ENCODE results near the gene ARHGAP24. TPM values are rescaled to one million over a fixed set of nuclear protein-coding genes. Genes with fewer than 3 reads are reported as not detected.

The ARHGAP24 gene
- total and polyA plus RNA-seq, 2 of the 13 experiments (the other 11 are each of a cell fraction or from before 2014, with no cell fraction given), result 0.07 to 0.55 TPM

GRCh38 chr4:85867271-85867670 lies 392.3 kb downstream of the ARHGAP24 start:
- WGBS (ENCODE audit: low lambda C conversion rate), result 27% methylated on average over 1 of the region's 1 CpG
- no TSS peak for BruUV-seq (replicated peaks)
- DNase-seq (ENCODE audit: low spot score) (no peak), FAIRE-seq (no peak), ATAC-seq (no peak)
- Histone ChIP-seq H4K20me1 (ENCODE audit: insufficient read depth, low read length) (no peaks in the 10 kb centered on the region), H3K79me2 (ENCODE audit: insufficient read depth, low read length) (no peaks in the 10 kb centered on the region), H3K4me1 (ENCODE audit: insufficient read depth, low read length) (no peaks in the 10 kb centered on the region; the same call in 1 of the 2 replicates), H3K9me3 (ENCODE audit: low read length) (no peaks in the 10 kb centered on the region), H3K9ac (ENCODE audit: insufficient read depth, low read depth, low read length) (no peak overlapping the region), H3K27ac (ENCODE audit: extremely low read length, insufficient read depth, low read length) (no peak overlapping the region), H3K36me3 (replicated peaks in 1 of 2; ENCODE audit: control insufficient read depth in 1 of 2, insufficient read depth in 2 of 2, low read length in 2 of 2) (no peaks in the 10 kb centered on the region), H3K27me3 (ENCODE audit: control insufficient read depth in 1 of 2, insufficient read depth in 2 of 2, low read length in 2 of 2) (no peaks in the 10 kb centered on the region), H2AFZ (ENCODE audit: low read length) (no peak overlapping the region), H3K4me3 (replicated peaks in 1 of 3; ENCODE audit: insufficient read depth in 1 of 3, low read depth in 2 of 3, low read length in 3 of 3) (no peak overlapping the region), H3K4me2 (ENCODE audit: low read depth, low read length) (no peak overlapping the region)
- in situ Hi-C loops (cut with HindIII; ENCODE audit: extremely low pct_ligation_motif_present, low pct_unique_long_range_greater_than_20kb), result no loop called here
- CTCF ChIA-PET (ENCODE audit: low intra/inter-chr PET ratio, low total read pairs), result no interaction called here
- POLR2A ChIA-PET, result no interaction called here
- TF ChIP-seq ZNF17 (CRISPR knock-in tag; IDR thresholded peaks at IDR 0.05) (no peak), ZNF496 (CRISPR knock-in tag; IDR thresholded peaks at IDR 0.05; ENCODE audit: insufficient replicate concordance) (no peak)
- intact Hi-C loops (cut with micrococcal nuclease; ENCODE audit: unreplicated experiment), result no loop called here

- H3K9me3 ChIP-seq (ENCODE audit: low read length), result no peaks in the 10 kb centered on the region
- H2AFZ ChIP-seq (ENCODE audit: low read length), result no peak overlapping the region
- H3K4me3 ChIP-seq (replicated peaks in 1 of 3; ENCODE audit: insufficient read depth in 1 of 3, low read depth in 2 of 3, low read length in 3 of 3), result no peak overlapping the region
- TF ChIP-seq ZBTB26 (CRISPR knock-in tag; IDR thresholded peaks at IDR 0.05; ENCODE audit: borderline replicate concordance) (no peak), ZNF703 (CRISPR knock-in tag; IDR thresholded peaks at IDR 0.05; ENCODE audit: borderline replicate concordance) (no peak)
- H3K4me1 ChIP-seq (ENCODE audit: insufficient read depth, low read length), result no peaks in the 10 kb centered on the region; the same call in 1 of the 2 replicates
- FAIRE-seq (no peak), DNase-seq (ENCODE audit: low spot score) (no peak), ATAC-seq (no peak)
- no peaks in the 10 kb centered on the region for H3K27me3 ChIP-seq (ENCODE audit: control insufficient read depth in 1 of 2, insufficient read depth in 2 of 2, low read length in 2 of 2)
- no peak overlapping the region for H3K9ac ChIP-seq (ENCODE audit: insufficient read depth, low read depth, low read length)
- no TSS peak for BruUV-seq (replicated peaks)
- intact Hi-C loops (cut with micrococcal nuclease; ENCODE audit: unreplicated experiment), result no loop called here
- POLR2A ChIA-PET, result no interaction called here
- H3K27ac ChIP-seq (ENCODE audit: extremely low read length, insufficient read depth, low read length), result no peak overlapping the region
- H4K20me1 ChIP-seq (ENCODE audit: insufficient read depth, low read length), result no peaks in the 10 kb centered on the region
- no peak overlapping the region for H3K4me2 ChIP-seq (ENCODE audit: low read depth, low read length)
- H3K79me2 ChIP-seq (ENCODE audit: insufficient read depth, low read length), result no peaks in the 10 kb centered on the region
- H3K36me3 ChIP-seq (replicated peaks in 1 of 2; ENCODE audit: control insufficient read depth in 1 of 2, insufficient read depth in 2 of 2, low read length in 2 of 2), result no peaks in the 10 kb centered on the region
- WGBS (ENCODE audit: low lambda C conversion rate), result 68% methylated on average over 5 of the region's 5 CpGs
- CTCF ChIA-PET (ENCODE audit: low intra/inter-chr PET ratio, low total read pairs), result no interaction called here
- in situ Hi-C loops (cut with HindIII; ENCODE audit: extremely low pct_ligation_motif_present, low pct_unique_long_range_greater_than_20kb), result no loop called here
Observed at GRCh38 chr4:85869181-85869580, 394.2 kb downstream of the ARHGAP24 start.

All from HepG2 (cell line).